ENCODE measurements around the gene MLC1. TPM values are rescaled to one million over a fixed set of nuclear protein-coding genes. Genes with fewer than 3 reads are reported as not detected.

Gene MLC1
- total RNA-seq, 1 donor from 2014 or later = 0.32 TPM

DNA sequence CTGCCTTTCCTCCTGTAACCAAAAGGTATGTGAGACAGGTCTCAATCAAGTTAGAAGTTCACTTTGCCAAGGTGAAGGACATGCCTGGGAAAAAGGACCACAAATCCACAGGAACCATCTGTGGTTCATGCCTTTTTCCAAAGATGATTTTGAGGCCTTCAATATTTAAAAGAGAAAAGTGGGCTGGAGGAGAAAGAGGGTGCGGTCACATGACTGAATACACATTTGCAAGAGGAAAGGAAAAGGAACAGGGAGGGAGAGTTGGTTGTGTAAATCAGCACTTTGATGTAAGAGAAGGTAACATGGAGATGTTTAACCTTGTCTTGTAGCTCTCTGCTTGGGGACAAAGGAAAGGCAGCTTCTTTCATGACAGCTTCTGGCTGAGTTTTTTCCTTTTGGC is 25.8 kb upstream of the MLC1 start:
- intact Hi-C loops (cut with DNase I) = no loop called here
- no peak for DNase-seq (ENCODE audit: low spot score in 2 of 2)
- TF ChIP-seq CTCF (IDR thresholded peaks at IDR 0.05) = no peak

GRCh38 chr22:50107529-50107928 is 22.3 kb upstream of the MLC1 start:
- H3K27ac ChIP-seq = no peak overlapping the region
- TF ChIP-seq CTCF (IDR thresholded peaks at IDR 0.05) = no peak
- H3K27me3 ChIP-seq = no peaks in the 10 kb centered on the region
- no peaks in the 10 kb centered on the region for H3K9me3 ChIP-seq
- no peaks in the 10 kb centered on the region for H3K36me3 ChIP-seq
- intact Hi-C loops (cut with DNase I) = no loop called here
- no peak overlapping the region for H3K4me3 ChIP-seq
- no peak for DNase-seq (ENCODE audit: low spot score in 2 of 2)
- H3K4me1 ChIP-seq = peaks cover 3 to 6% of the 10 kb centered on the region in 2 donors

More for the DNA sequence above, 25.8 kb upstream of the MLC1 start:
- Histone ChIP-seq H3K4me3 (no peak overlapping the region), H3K4me1 (peaks cover 7 to 10% of the 10 kb centered on the region in 2 donors), H3K27me3 (no peaks in the 10 kb centered on the region), H3K9me3 (no peaks in the 10 kb centered on the region), H3K27ac (no peak overlapping the region), H3K36me3 (no peaks in the 10 kb centered on the region)

- no peaks in the 10 kb centered on the region for H3K27me3 ChIP-seq
- no peak overlapping the region for H3K4me3 ChIP-seq
- H3K27ac ChIP-seq = no peak overlapping the region
- DNase-seq (ENCODE audit: low spot score in 2 of 2) = no peak
- intact Hi-C loops (cut with DNase I) = no loop called here
- no peaks in the 10 kb centered on the region for H3K9me3 ChIP-seq
- no peaks in the 10 kb centered on the region for H3K36me3 ChIP-seq
- no peaks in the 10 kb centered on the region for H3K4me1 ChIP-seq
- TF ChIP-seq CTCF (IDR thresholded peaks at IDR 0.05) = no peak
Observed at GRCh38 chr22:50105208-50106100, 20.2 kb upstream of the MLC1 start.

- no peak for TF ChIP-seq CTCF (IDR thresholded peaks at IDR 0.05)
Observed at GRCh38 chr22:50104141-50104544, 18.9 kb upstream of the MLC1 start.

GRCh38 chr22:50102946-50103345 is 17.7 kb upstream of the MLC1 start:
- intact Hi-C loops (cut with DNase I) = no loop called here
- DNase-seq (ENCODE audit: low spot score in 2 of 2) = no peak
- Histone ChIP-seq H3K9me3 (no peaks in the 10 kb centered on the region), H3K27ac (no peak overlapping the region), H3K4me1 (no peaks in the 10 kb centered on the region), H3K36me3 (no peaks in the 10 kb centered on the region), H3K4me3 (no peak overlapping the region), H3K27me3 (no peaks in the 10 kb centered on the region)
- TF ChIP-seq CTCF (IDR thresholded peaks at IDR 0.05) = no peak

More at GRCh38 chr22:50104141-50104544, 18.9 kb upstream of the MLC1 start:
- no peak overlapping the region for H3K27ac ChIP-seq
- H3K36me3 ChIP-seq = no peaks in the 10 kb centered on the region
- no peaks in the 10 kb centered on the region for H3K9me3 ChIP-seq
- H3K4me3 ChIP-seq = no peak overlapping the region
- H3K4me1 ChIP-seq = no peaks in the 10 kb centered on the region
- intact Hi-C loops (cut with DNase I) = no loop called here
- no peak for DNase-seq (ENCODE audit: low spot score in 2 of 2)
- H3K27me3 ChIP-seq = no peaks in the 10 kb centered on the region
